HepG2 (cell line): ENCODE results near the gene SULT1B1. TPM values are rescaled to one million over a fixed set of nuclear protein-coding genes. Genes with fewer than 3 reads are reported as not detected.

Experiments used
- AGO1 ChIP-seq: fragments of 200-400 bp; formaldehyde crosslinking; IDR thresholded peaks from 2 replicates; pipeline ENCODE4 v1.6.1; 2017; ENCODE audit warnings: mild to moderate bottlenecking, low read depth, low read length, moderate library complexity; ENCODE audit not compliant: poor library complexity, severe bottlenecking
- ATAD3A ChIP-seq: sonication (generic); formaldehyde crosslinking; IDR thresholded peaks from 2 replicates; pipeline ENCODE4 v1.4.0; 2020; ENCODE audit warnings: missing genetic modification reagents
- ETV6 ChIP-seq: sonication (generic); formaldehyde crosslinking; conservative IDR thresholded peaks from 2 replicates; pipeline ENCODE4 v1.4.0; 2020; ENCODE audit warnings: missing genetic modification reagents
- FIP1L1 ChIP-seq: fragments of 200-400 bp; formaldehyde crosslinking; IDR thresholded peaks from 2 replicates; pipeline ENCODE4 v1.6.1; 2018; ENCODE audit warnings: low read depth, mild to moderate bottlenecking, low read length, moderate library complexity, borderline replicate concordance; ENCODE audit not compliant: insufficient read depth
- FLYWCH1 ChIP-seq: sonication (generic); formaldehyde crosslinking; IDR thresholded peaks from 2 replicates; pipeline ENCODE4 v1.8.1; 2023; ENCODE audit warnings: mild to moderate bottlenecking, missing genetic modification reagents
- HOXA9 ChIP-seq: sonication (generic); formaldehyde crosslinking; IDR thresholded peaks from 2 replicates; pipeline ENCODE4 v1.8.1; 2022; ENCODE audit warnings: missing genetic modification reagents, mild to moderate bottlenecking, moderate library complexity, borderline replicate concordance
- MLXIP ChIP-seq: sonication (generic); formaldehyde crosslinking; IDR thresholded peaks from 2 replicates; pipeline ENCODE4 v1.9.0; 2021; ENCODE audit warnings: missing genetic modification reagents, borderline replicate concordance
- PREB ChIP-seq: sonication (generic); formaldehyde crosslinking; IDR thresholded peaks from 2 replicates; pipeline ENCODE4 v1.4.0; 2020; ENCODE audit warnings: missing genetic modification reagents
- SIX4 ChIP-seq: sonication (generic); formaldehyde crosslinking; IDR thresholded peaks from 2 replicates; pipeline ENCODE4 v1.4.0; 2020; ENCODE audit warnings: missing genetic modification reagents
- SRF ChIP-seq: IDR thresholded peaks from 2 replicates; pipeline ENCODE4 v1.6.1; 2011; ENCODE audit warnings: mild to moderate bottlenecking, low read depth, low read length, moderate library complexity
- STAT5B ChIP-seq: sonication (generic); formaldehyde crosslinking; IDR thresholded peaks from 2 replicates; pipeline ENCODE4 v1.4.0; 2020; ENCODE audit warnings: missing genetic modification reagents
- TBL1XR1 ChIP-seq: fragments of 150-350 bp; IDR thresholded peaks from 2 replicates; pipeline ENCODE4 v1.6.1; 2014; ENCODE audit warnings: borderline replicate concordance, low read length; ENCODE audit not compliant: partially characterized antibody
- ZBED4 ChIP-seq: sonication (generic); formaldehyde crosslinking; IDR thresholded peaks from 2 replicates; pipeline ENCODE4 v1.4.0; 2020; ENCODE audit warnings: missing genetic modification reagents, borderline replicate concordance
- ZBTB25 ChIP-seq: IDR thresholded peaks from 2 replicates; pipeline ENCODE4 v1.6.1; 2018; ENCODE audit warnings: missing genetic modification reagents
- ZNF362 ChIP-seq: sonication (generic); formaldehyde crosslinking; IDR thresholded peaks from 2 replicates; pipeline ENCODE4 v1.4.0; 2020; ENCODE audit warnings: missing genetic modification reagents, mild to moderate bottlenecking, borderline replicate concordance
- ZNF577 ChIP-seq: sonication (generic); formaldehyde crosslinking; IDR thresholded peaks from 2 replicates; pipeline ENCODE4 v1.4.0; 2020; ENCODE audit warnings: mild to moderate bottlenecking, low read depth, missing genetic modification reagents, borderline replicate concordance
- ZZZ3 ChIP-seq: sonication (generic); formaldehyde crosslinking; IDR thresholded peaks from 2 replicates; pipeline ENCODE4 v1.4.0; 2020; ENCODE audit warnings: missing genetic modification reagents, mild to moderate bottlenecking, borderline replicate concordance
- polyA plus RNA-seq, 8 experiments: library from polyadenylated mRNA; depleted of rRNA in 3 of 8; stranded (reverse) in 7 of 8; unstranded in 1 of 8; fragments of >200 nt; fragmentation: Illumina TruSeq in 4 of 8; extraction: Trizol in 4 of 8; gene quantifications; 2 replicates each; pipeline versions ENCODE4 v1.2.1 to v1.2.3, GENCODE V29; 2011 to 2016; ENCODE audit warnings: low read depth in 4 of 8, missing spikeins in 1 of 8, mixed read lengths in 1 of 8; ENCODE audit not compliant: insufficient read depth in 1 of 8
- total RNA-seq, 5 experiments: library from RNA; depleted of rRNA; stranded (reverse); fragments of >200 nt; fragmentation: Illumina TruSeq; extraction: Trizol; gene quantifications; 2 replicates each; pipeline ENCODE4 v1.2.3, GENCODE V29; 2016; ENCODE audit warnings: low read depth in 1 of 5

Gene SULT1B1
- total and polyA plus RNA-seq, 2 of the 13 experiments (the other 11 are each of a cell fraction or from before 2014, with no cell fraction given): 0.20 to 0.25 TPM

- TF ChIP-seq ZNF362 (CRISPR knock-in tag): 0 out of 2 replicates have a peak, but pooled peaks have one; percentile 31
- no peak for TF ChIP-seq FLYWCH1 (CRISPR knock-in tag)
- no peak for TF ChIP-seq SRF
- TF ChIP-seq MLXIP (CRISPR knock-in tag): no peak
- no peak for TF ChIP-seq HOXA9
- no peak for TF ChIP-seq ZNF577 (CRISPR knock-in tag)
- peak; percentile 76 for TF ChIP-seq SIX4 (CRISPR knock-in tag)
- no peak for TF ChIP-seq ETV6 (CRISPR knock-in tag)
- no peak for TF ChIP-seq ZBED4
- no peak for TF ChIP-seq STAT5B (CRISPR knock-in tag)
- no peak for TF ChIP-seq AGO1
- 0 out of 2 replicates have a peak, but pooled peaks have one; percentile 39 for TF ChIP-seq ZBTB25 (CRISPR knock-in tag)
- no peak for TF ChIP-seq ATAD3A
- TF ChIP-seq TBL1XR1: no peak
- no peak for TF ChIP-seq ZZZ3 (CRISPR knock-in tag)
- TF ChIP-seq FIP1L1: no peak
- no peak for TF ChIP-seq PREB (CRISPR knock-in tag)
Measured at GRCh38 chr4:69781458-69782418, 21.3 kb upstream of the SULT1B1 start (continued).
